Ureter (tissue), 1 donor: Measurements from ENCODE around the gene SCYGR2. TPM values are rescaled to one million over a fixed set of nuclear protein-coding genes. Genes with fewer than 3 reads are reported as not detected.
"Not testable (repeated sequence)": the region's sequence is repeated elsewhere in the genome, so short reads cannot be mapped to it uniquely, and the experiment has no call there.

ENCODE experiments used
- DNase-seq: peaks from one replicate; pipeline ENCODE4 v3.0.0-alpha.2; 2020; ENCODE audit warnings: low spot score
- total RNA-seq: library from RNA; stranded (reverse); gene quantifications from one replicate; pipeline ENCODE4 v1.2.4, GENCODE V29; 2023
- donor health status: DM: yes; HTN: yes; CAD: no.

The SCYGR2 gene
- not detected for total RNA-seq

GRCh38 chr2:227598835-227599503, at the start of gene SCYGR2:
TSS of gene SCYGR2 (plus strand) at chr2:227598893. CDS start at chr2:227598893, 0 bp downstream.
- DNase-seq, result not testable (repeated sequence)

GRCh38 chr2:227551836-227552235, 46.9 kb upstream of the SCYGR2 start:
- no peak for DNase-seq

- no peak for DNase-seq
These were observed 36.1 kb upstream of the SCYGR2 start for GRCh38 chr2:227562581-227562980.

- DNase-seq, result no peak
These were observed 33.6 kb upstream of the SCYGR2 start for GRCh38 chr2:227565080-227565479.

- DNase-seq, result no peak
These were observed 32.7 kb upstream of the SCYGR2 start for GRCh38 chr2:227566012-227566411.

- DNase-seq, result no peak
These were observed 29.9 kb upstream of the SCYGR2 start for GRCh38 chr2:227568852-227569169.

GRCh38 chr2:227570615-227571014, 28.1 kb upstream of the SCYGR2 start:
- DNase-seq, result no peak

- DNase-seq, result no peak
These were observed 22.6 kb upstream of the SCYGR2 start for GRCh38 chr2:227576110-227576509.

- no peak for DNase-seq
These were observed 21.9 kb upstream of the SCYGR2 start for GRCh38 chr2:227576812-227577211.

GRCh38 chr2:227577555-227577954, 21.1 kb upstream of the SCYGR2 start:
- DNase-seq, result no peak

- no peak for DNase-seq
These were observed 20.1 kb upstream of the SCYGR2 start for GRCh38 chr2:227578642-227579041.

- DNase-seq, result no peak
These were observed 18.9 kb upstream of the SCYGR2 start for GRCh38 chr2:227579791-227580190.

- no peak for DNase-seq
These were observed 16.3 kb upstream of the SCYGR2 start for GRCh38 chr2:227582369-227582768.

- no peak for DNase-seq
These were observed 5.9 kb upstream of the SCYGR2 start for GRCh38 chr2:227592694-227593387.

- DNase-seq, result no peak
These were observed 2.9 kb upstream of the SCYGR2 start for GRCh38 chr2:227595797-227596196.

GRCh38 chr2:227597036-227597435, 1.7 kb upstream of the SCYGR2 start:
- no peak for DNase-seq

- DNase-seq, result no peak
These were observed 695 bp upstream of the SCYGR2 start for GRCh38 chr2:227597998-227598397.

GRCh38 chr2:227602358-227602757, 3.7 kb downstream of the SCYGR2 start:
- DNase-seq, result no peak

GRCh38 chr2:227606476-227606875, 7.8 kb downstream of the SCYGR2 start:
- DNase-seq, result no peak

- DNase-seq, result no peak
These were observed 9.2 kb downstream of the SCYGR2 start for GRCh38 chr2:227607941-227608340.

GRCh38 chr2:227608561-227609338, 10.1 kb downstream of the SCYGR2 start:
- DNase-seq, result no peak

- DNase-seq, result no peak
These were observed 11.4 kb downstream of the SCYGR2 start for GRCh38 chr2:227610123-227610522.
